Activated CD4-positive, alpha-beta T cell treated with anti-CD3 and anti-CD28 coated beads, Interleukin-2, amount 10 ng/mL, durations not matched to agents 24 days and 14 days (primary cell): ENCODE results near the gene SRSF9. TPM values are rescaled to one million over a fixed set of nuclear protein-coding genes. Genes with fewer than 3 reads are reported as not detected.
"Not testable (repeated sequence)": the region's sequence is repeated elsewhere in the genome, so short reads cannot be mapped to it uniquely, and the experiment has no call there.

ENCODE experiments used
- DNase-seq: peaks from one replicate; pipeline ENCODE4 v3.0.0; 2022
- H3K27ac Mint-ChIP-seq: one replicate; pipeline ENCODE4 v1.8.0; 2022; ENCODE audit warnings: mild to moderate bottlenecking, mixed read lengths
- H3K27me3 Mint-ChIP-seq: one replicate; pipeline ENCODE4 v1.8.0; 2022; ENCODE audit warnings: mixed read lengths
- H3K36me3 Mint-ChIP-seq: one replicate; pipeline ENCODE4 v1.8.0; 2022; ENCODE audit warnings: low read depth, mild to moderate bottlenecking, mixed read lengths
- H3K4me1 Mint-ChIP-seq: one replicate; pipeline ENCODE4 v1.8.0; 2021; ENCODE audit warnings: mixed read lengths
- H3K4me3 Mint-ChIP-seq: one replicate; pipeline ENCODE4 v1.8.0; 2022; ENCODE audit warnings: mild to moderate bottlenecking, moderate library complexity, mixed read lengths
- H3K9me3 Mint-ChIP-seq: one replicate; pipeline ENCODE4 v1.8.0; 2021; ENCODE audit warnings: mixed read lengths
- intact Hi-C: fragments of 100-400 bp; cut with micrococcal nuclease; formaldehyde crosslinking; loops from one replicate; pipeline ENCODE4 v1.15.1; 2023
- total RNA-seq: library from RNA; stranded (reverse); gene quantifications from 2 replicates; pipeline ENCODE4 v1.2.3, GENCODE V29; 2022

Gene SRSF9
- total RNA-seq, 1 donor from 2014 or later: 255 TPM

GRCh38 chr12:120453060-120453750 is 16.3 kb downstream of the SRSF9 start:
- H3K4me1 Mint-ChIP-seq: peaks cover 5% of the 10 kb centered on the region
- no peak overlapping the region for H3K27ac Mint-ChIP-seq
- no peak overlapping the region for H3K4me3 Mint-ChIP-seq
- intact Hi-C loops: no loop called here
- no peaks in the 10 kb centered on the region for H3K27me3 Mint-ChIP-seq
- no peaks in the 10 kb centered on the region for H3K9me3 Mint-ChIP-seq
- H3K36me3 Mint-ChIP-seq: peaks cover 49% of the 10 kb centered on the region
- no peak for DNase-seq

- intact Hi-C loops, H3K27me3 Mint-ChIP-seq: not testable (repeated sequence)
- peaks cover 51% of the 10 kb centered on the region for H3K36me3 Mint-ChIP-seq
These were observed 17.0 kb downstream of the SRSF9 start for GRCh38 chr12:120452524-120452923.

GRCh38 chr12:120447992-120448391 is 21.6 kb downstream of the SRSF9 start:
- peaks cover 55% of the 10 kb centered on the region for H3K36me3 Mint-ChIP-seq
- intact Hi-C loops: loop anchor here (2.0 kb wide), 3 partner anchors 21 to 87 kb away; partner anchors contain the start of genes DYNLL1, RNF10 and SRSF9
- peak overlapping the region; percentile 100 for H3K27ac Mint-ChIP-seq

More at GRCh38 chr12:120452524-120452923, 17.0 kb downstream of the SRSF9 start:
- not testable (repeated sequence) for H3K4me3 Mint-ChIP-seq, H3K9me3 Mint-ChIP-seq, DNase-seq, H3K27ac Mint-ChIP-seq
- peaks cover 10% of the 10 kb centered on the region for H3K4me1 Mint-ChIP-seq

GRCh38 chr12:120446844-120447178 is 22.7 kb downstream of the SRSF9 start:
- peak overlapping the region; percentile 100 for H3K27ac Mint-ChIP-seq
- H3K4me1 Mint-ChIP-seq: peaks cover 29% of the 10 kb centered on the region
- peak overlapping the region; percentile 99 for H3K4me3 Mint-ChIP-seq
- H3K36me3 Mint-ChIP-seq: peaks cover 54% of the 10 kb centered on the region
- not testable (repeated sequence) for H3K27me3 Mint-ChIP-seq, H3K9me3 Mint-ChIP-seq, DNase-seq
- intact Hi-C loops: loop anchor here (1.0 to 2.0 kb wide), 4 partner anchors 10 to 88 kb away; partner anchors contain the start of genes DYNLL1, RNF10 and SRSF9

More at GRCh38 chr12:120447992-120448391, 21.6 kb downstream of the SRSF9 start:
- H3K9me3 Mint-ChIP-seq: no peaks in the 10 kb centered on the region
- H3K27me3 Mint-ChIP-seq: peaks cover 2% of the 10 kb centered on the region
- H3K4me3 Mint-ChIP-seq: peak overlapping the region; percentile 99
- peaks cover 27% of the 10 kb centered on the region for H3K4me1 Mint-ChIP-seq
- DNase-seq: no peak

DNA sequence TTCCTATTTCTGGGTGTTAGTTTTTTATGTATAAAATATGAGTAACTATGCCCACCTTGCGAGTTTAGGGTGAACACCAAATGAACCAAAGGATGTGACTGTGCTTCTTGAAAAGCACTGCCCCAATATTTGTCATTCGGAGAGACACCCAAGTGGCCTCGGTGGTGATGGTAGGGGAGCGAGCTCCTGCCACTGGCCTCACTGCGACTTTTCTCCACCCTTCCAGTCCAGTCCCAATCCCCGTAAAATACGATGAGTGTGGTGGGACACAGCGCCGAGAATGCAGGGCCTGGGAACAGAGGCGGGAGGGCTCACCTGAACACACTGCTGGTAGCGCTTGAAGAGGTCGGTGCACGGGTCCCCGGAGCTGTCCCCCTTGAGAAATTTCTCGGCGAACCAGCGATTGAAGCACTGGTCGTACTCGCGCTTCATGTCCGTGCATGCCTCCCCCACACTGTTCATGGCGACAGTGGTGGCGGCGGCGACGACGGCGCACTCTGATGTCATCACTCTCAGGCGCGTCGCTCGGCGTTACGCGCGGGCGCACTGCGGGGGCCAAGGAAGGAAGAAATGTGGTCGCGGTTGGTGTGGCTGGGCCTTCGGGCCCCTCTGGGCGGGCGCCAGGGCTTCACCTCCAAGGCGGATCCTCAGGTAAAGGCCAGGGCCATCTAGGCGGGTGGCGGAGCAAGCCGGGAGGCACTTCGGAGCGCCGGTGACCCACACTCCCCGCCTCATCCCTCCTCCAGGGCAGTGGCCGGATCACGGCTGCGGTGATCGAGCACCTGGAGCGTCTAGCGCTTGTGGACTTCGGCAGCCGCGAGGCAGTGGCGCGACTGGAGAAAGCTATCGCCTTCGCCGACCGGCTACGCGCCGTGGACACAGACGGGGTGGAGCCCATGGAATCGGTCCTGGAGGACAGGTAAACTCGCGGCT is 23.4 kb downstream of the SRSF9 start, which contains the start of the genes GATC and TRIAP1:
Gene GATC, plus strand, starts transcription at position 534 of the 933 bp plus-strand sequence. Its CDS starts 37 bp downstream, at position 571.
Gene TRIAP1, minus strand, starts transcription at position 474 of the 933 bp plus-strand sequence. Its CDS starts 12 bp downstream, at position 462.
- Mint-ChIP-seq H3K4me3 (peak within 1 kb of the TSS; percentile 99), H3K9me3 (no peaks in the 10 kb centered on the region), H3K36me3 (peaks cover 59% of the 10 kb centered on the region), H3K27me3 (peaks cover 2% of the 10 kb centered on the region), H3K4me1 (peaks cover 29% of the 10 kb centered on the region), H3K27ac (peak within 1 kb of the TSS; percentile 100)
- intact Hi-C loops: loop anchor here (1.0 to 2.0 kb wide), 4 partner anchors 9 to 89 kb away; partner anchors contain the start of genes DYNLL1, RNF10 and SRSF9
- DNase-seq: peak; percentile 97

- no peak for DNase-seq
- intact Hi-C loops: no loop called here
- Mint-ChIP-seq H3K27ac (peak overlapping the region; percentile 100), H3K4me3 (peak overlapping the region; percentile 99), H3K4me1 (peaks cover 32% of the 10 kb centered on the region), H3K9me3 (no peaks in the 10 kb centered on the region), H3K27me3 (peaks cover 2% of the 10 kb centered on the region), H3K36me3 (peaks cover 63% of the 10 kb centered on the region)
These were observed 24.9 kb downstream of the SRSF9 start for GRCh38 chr12:120444676-120445075.

GRCh38 chr12:120439646-120440247 is 29.8 kb downstream of the SRSF9 start:
- H3K9me3 Mint-ChIP-seq: no peaks in the 10 kb centered on the region
- H3K27ac Mint-ChIP-seq: no peak overlapping the region
- peaks cover 48% of the 10 kb centered on the region for H3K36me3 Mint-ChIP-seq

GRCh38 chr12:120438495-120439198 is 30.9 kb downstream of the SRSF9 start:
- intact Hi-C loops: loop anchor here (1.0 to 10.0 kb wide), 7 partner anchors 30 to 249 kb away; partner anchors contain the start of genes COQ5, DYNLL1 and MLEC
- peaks cover 20% of the 10 kb centered on the region for H3K4me1 Mint-ChIP-seq
- H3K4me3 Mint-ChIP-seq: peak overlapping the region; percentile 89

More at GRCh38 chr12:120439646-120440247, 29.8 kb downstream of the SRSF9 start:
- intact Hi-C loops: loop anchor here (1.0 to 10.0 kb wide), 6 partner anchors 29 to 248 kb away; partner anchors contain the start of genes COQ5, DYNLL1 and MLEC
- Mint-ChIP-seq H3K4me3 (peak overlapping the region; percentile 62), H3K4me1 (peaks cover 24% of the 10 kb centered on the region), H3K27me3 (peaks cover 4% of the 10 kb centered on the region)
- peak; percentile 90 for DNase-seq

GRCh38 chr12:120437735-120438494 is 31.6 kb downstream of the SRSF9 start, which contains the start of gene COX6A1:
TSS of gene COX6A1 (plus strand) at chr12:120438113. CDS start at chr12:120438127, 14 bp downstream.
- intact Hi-C loops: loop anchor here (1.0 to 10.0 kb wide), 7 partner anchors 8 to 249 kb away; partner anchors contain the start of genes COQ5, DYNLL1, GATC and MLEC
- Mint-ChIP-seq H3K27me3 (peaks cover 4% of the 10 kb centered on the region), H3K9me3 (no peaks in the 10 kb centered on the region), H3K4me1 (peaks cover 23% of the 10 kb centered on the region), H3K36me3 (peaks cover 33% of the 10 kb centered on the region), H3K27ac (peak within 1 kb of the TSS; percentile 94), H3K4me3 (peak within 1 kb of the TSS; percentile 89)
- DNase-seq: peak; percentile 99

More at GRCh38 chr12:120438495-120439198, 30.9 kb downstream of the SRSF9 start:
- peaks cover 39% of the 10 kb centered on the region for H3K36me3 Mint-ChIP-seq
- H3K9me3 Mint-ChIP-seq: no peaks in the 10 kb centered on the region
- H3K27ac Mint-ChIP-seq: peak overlapping the region; percentile 94
- DNase-seq: peak; percentile 62
- peaks cover 4% of the 10 kb centered on the region for H3K27me3 Mint-ChIP-seq

DNA sequence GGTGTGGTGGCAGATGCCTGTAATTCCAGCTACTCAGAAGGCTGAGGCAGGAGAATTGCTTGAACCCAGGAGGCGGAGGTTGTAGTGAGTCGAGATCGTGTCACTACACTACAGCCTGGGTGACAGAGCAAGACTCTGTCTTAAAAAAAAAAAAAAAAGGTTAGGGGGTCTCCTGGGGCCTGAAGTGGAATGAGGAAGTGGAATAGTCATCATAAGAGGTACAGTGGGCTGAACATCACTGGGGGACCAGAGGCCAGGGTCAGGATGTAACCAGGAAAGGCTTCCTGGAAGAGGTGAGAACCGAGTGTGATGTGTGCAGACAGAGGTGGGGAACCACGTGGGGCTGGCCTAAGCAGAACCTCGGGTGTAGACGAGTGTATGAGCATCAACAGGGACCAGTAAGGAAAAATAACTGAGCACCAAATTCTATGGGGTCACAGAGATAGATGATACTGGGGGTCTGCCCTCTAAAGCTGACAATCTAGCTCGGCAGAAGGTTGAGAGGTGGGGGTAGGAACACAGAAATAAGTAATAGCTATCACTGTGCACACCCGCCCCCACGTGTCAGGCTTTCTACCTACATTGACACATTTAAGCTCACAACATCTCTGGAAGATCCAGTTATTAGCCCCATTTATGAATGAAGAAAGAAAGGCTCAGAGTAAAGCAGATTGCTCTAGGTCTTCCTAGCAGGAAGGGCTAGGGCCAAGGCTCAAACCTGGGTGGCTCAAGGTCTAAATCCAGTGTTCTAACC is 36.6 kb downstream of the SRSF9 start:
- intact Hi-C loops: loop anchor here (10.0 kb wide), 1 partner anchor 208 kb away; no protein-coding TSS in a partner anchor
- peaks cover 15% of the 10 kb centered on the region for H3K4me1 Mint-ChIP-seq
- no peak overlapping the region for H3K4me3 Mint-ChIP-seq
- H3K27me3 Mint-ChIP-seq: peaks cover 7% of the 10 kb centered on the region
- H3K9me3 Mint-ChIP-seq: no peaks in the 10 kb centered on the region
- no peak for DNase-seq
- H3K27ac Mint-ChIP-seq: no peak overlapping the region
- peaks cover 4% of the 10 kb centered on the region for H3K36me3 Mint-ChIP-seq

DNA sequence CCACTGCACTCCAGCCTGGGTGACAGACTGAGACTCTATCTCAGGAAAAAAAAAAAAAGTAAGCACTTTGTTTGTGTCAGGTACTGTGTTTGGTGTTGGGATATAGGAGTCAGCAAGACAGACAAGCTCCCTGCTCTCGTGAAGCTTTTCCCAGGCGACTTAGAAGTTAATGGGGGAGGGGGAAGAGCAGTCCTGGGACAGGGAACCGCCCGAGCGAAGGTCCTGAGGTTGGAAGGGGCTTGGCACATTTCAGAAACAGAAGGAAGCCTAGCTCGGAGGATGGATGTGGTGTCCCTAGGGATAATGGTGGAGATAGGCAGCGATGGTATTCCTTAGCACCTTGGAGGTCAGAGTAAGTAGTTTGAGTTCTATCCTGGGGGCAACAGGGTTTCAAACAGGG is 40.2 kb downstream of the SRSF9 start:
- no peak overlapping the region for H3K27ac Mint-ChIP-seq
- H3K36me3 Mint-ChIP-seq: no peaks in the 10 kb centered on the region
- no peak for DNase-seq
- no peak overlapping the region for H3K4me3 Mint-ChIP-seq
- peaks cover 8% of the 10 kb centered on the region for H3K4me1 Mint-ChIP-seq
- intact Hi-C loops: no loop called here
- no peaks in the 10 kb centered on the region for H3K9me3 Mint-ChIP-seq
- peaks cover 5% of the 10 kb centered on the region for H3K27me3 Mint-ChIP-seq
